ENCODE data around the gene FOXP4. TPM values are rescaled to one million over a fixed set of nuclear protein-coding genes. Genes with fewer than 3 reads are reported as not detected.
A peak's percentile ranks its signal among the peaks of the same experiment; 100 is the strongest.
"Not testable (repeated sequence)": the region's sequence is repeated elsewhere in the genome, so short reads cannot be mapped to it uniquely, and the experiment has no call there.

The FOXP4 gene
- total RNA-seq, 1 donor from 2014 or later: 41.9 TPM

- Mint-ChIP-seq H3K36me3 (ENCODE audit: low read depth, unreplicated experiment) (peaks cover 6% of the 10 kb centered on the region), H3K4me1 (ENCODE audit: low read depth, unreplicated experiment) (no peaks in the 10 kb centered on the region), H3K9me3 (ENCODE audit: unreplicated experiment) (peaks cover 23% of the 10 kb centered on the region), H3K27me3 (ENCODE audit: low read depth, unreplicated experiment) (peaks cover 12% of the 10 kb centered on the region), H3K4me3 (ENCODE audit: unreplicated experiment) (no peak overlapping the region), H3K27ac (ENCODE audit: unreplicated experiment) (no peak overlapping the region)
- Histone ChIP-seq H3K4me2 (ENCODE audit: low read length) (no peak overlapping the region), H3K27ac (ENCODE audit: low read depth, low read length) (no peak overlapping the region), H3K27me3 (ENCODE audit: insufficient read depth, low read length) (peaks cover 2% of the 10 kb centered on the region), H3K9me3 (ENCODE audit: insufficient read depth, low read depth, low read length) (peaks cover 2% of the 10 kb centered on the region), H3K4me3 (ENCODE audit: insufficient read depth, low read depth, low read length) (no peak overlapping the region), H2AFZ (ENCODE audit: low read depth, low read length) (no peak overlapping the region), H4K20me1 (ENCODE audit: insufficient read depth, low read length) (no peaks in the 10 kb centered on the region), H3K4me1 (ENCODE audit: insufficient read depth, low read length) (no peaks in the 10 kb centered on the region), H3K9ac (ENCODE audit: low read length) (no peak overlapping the region), H3K36me3 (ENCODE audit: insufficient read depth, low read length) (no peaks in the 10 kb centered on the region), H3K79me2 (ENCODE audit: insufficient read depth, low read length) (no peaks in the 10 kb centered on the region)
- DNase-seq (ENCODE audit: low read depth): no peak
- no peak for TF ChIP-seq CTCF (IDR thresholded peaks at IDR 0.05; ENCODE audit: insufficient read depth, low read depth, low read length)
- TF ChIP-seq EZH2 (IDR thresholded peaks at IDR 0.05; ENCODE audit: insufficient read depth, low read length): no peak
- no peak for FAIRE-seq
Measured at GRCh38 chr6:41614715-41615114, 68.5 kb downstream of the FOXP4 start.

- Histone ChIP-seq H3K36me3 (ENCODE audit: insufficient read depth, low read length) (no peaks in the 10 kb centered on the region), H3K4me1 (ENCODE audit: insufficient read depth, low read length) (no peaks in the 10 kb centered on the region), H3K27ac (ENCODE audit: low read depth, low read length) (no peak overlapping the region), H3K79me2 (ENCODE audit: insufficient read depth, low read length) (no peaks in the 10 kb centered on the region), H3K4me2 (ENCODE audit: low read length) (no peak overlapping the region), H3K27me3 (ENCODE audit: insufficient read depth, low read length) (peaks cover 2% of the 10 kb centered on the region), H3K9ac (ENCODE audit: low read length) (no peak overlapping the region), H4K20me1 (ENCODE audit: insufficient read depth, low read length) (no peaks in the 10 kb centered on the region), H3K9me3 (ENCODE audit: insufficient read depth, low read depth, low read length) (peaks cover 2% of the 10 kb centered on the region), H2AFZ (ENCODE audit: low read depth, low read length) (no peak overlapping the region), H3K4me3 (ENCODE audit: insufficient read depth, low read depth, low read length) (no peak overlapping the region)
- Mint-ChIP-seq H3K4me1 (ENCODE audit: low read depth, unreplicated experiment) (no peaks in the 10 kb centered on the region), H3K4me3 (ENCODE audit: unreplicated experiment) (peak overlapping the region; percentile 34), H3K36me3 (ENCODE audit: low read depth, unreplicated experiment) (peaks cover 6% of the 10 kb centered on the region), H3K9me3 (ENCODE audit: unreplicated experiment) (peaks cover 23% of the 10 kb centered on the region), H3K27ac (ENCODE audit: unreplicated experiment) (no peak overlapping the region), H3K27me3 (ENCODE audit: low read depth, unreplicated experiment) (peaks cover 12% of the 10 kb centered on the region)
- TF ChIP-seq EZH2 (IDR thresholded peaks at IDR 0.05; ENCODE audit: insufficient read depth, low read length) (no peak), CTCF (IDR thresholded peaks at IDR 0.05; ENCODE audit: insufficient read depth, low read depth, low read length) (no peak)
- no peak for FAIRE-seq
- DNase-seq (ENCODE audit: low read depth): no peak
Measured at GRCh38 chr6:41615311-41615710, 69.1 kb downstream of the FOXP4 start.

GRCh38 chr6:41618598-41618997, 72.4 kb downstream of the FOXP4 start:
- Mint-ChIP-seq H3K4me1 (ENCODE audit: low read depth, unreplicated experiment) (peaks cover 13% of the 10 kb centered on the region), H3K9me3 (ENCODE audit: unreplicated experiment) (peaks cover 9% of the 10 kb centered on the region), H3K4me3 (ENCODE audit: unreplicated experiment) (no peak overlapping the region), H3K27ac (ENCODE audit: unreplicated experiment) (no peak overlapping the region), H3K27me3 (ENCODE audit: low read depth, unreplicated experiment) (peaks cover 11% of the 10 kb centered on the region), H3K36me3 (ENCODE audit: low read depth, unreplicated experiment) (peaks cover 4% of the 10 kb centered on the region)
- Histone ChIP-seq H3K9me3 (ENCODE audit: insufficient read depth, low read depth, low read length) (peaks cover under 1% of the 10 kb centered on the region), H3K27ac (ENCODE audit: low read depth, low read length) (no peak overlapping the region), H3K4me1 (ENCODE audit: insufficient read depth, low read length) (no peaks in the 10 kb centered on the region), H3K27me3 (ENCODE audit: insufficient read depth, low read length) (peaks cover 2% of the 10 kb centered on the region), H3K79me2 (ENCODE audit: insufficient read depth, low read length) (no peaks in the 10 kb centered on the region), H2AFZ (ENCODE audit: low read depth, low read length) (no peak overlapping the region), H3K4me2 (ENCODE audit: low read length) (no peak overlapping the region), H3K36me3 (ENCODE audit: insufficient read depth, low read length) (no peaks in the 10 kb centered on the region), H3K4me3 (ENCODE audit: insufficient read depth, low read depth, low read length) (no peak overlapping the region), H4K20me1 (ENCODE audit: insufficient read depth, low read length) (no peaks in the 10 kb centered on the region), H3K9ac (ENCODE audit: low read length) (no peak overlapping the region)
- no peak for DNase-seq (ENCODE audit: low read depth)
- no peak for FAIRE-seq
- TF ChIP-seq CTCF (IDR thresholded peaks at IDR 0.05; ENCODE audit: insufficient read depth, low read depth, low read length) (no peak), EZH2 (IDR thresholded peaks at IDR 0.05; ENCODE audit: insufficient read depth, low read length) (no peak)

- not testable (repeated sequence) for H3K36me3 ChIP-seq (ENCODE audit: insufficient read depth, low read length); H3K4me3 ChIP-seq (ENCODE audit: insufficient read depth, low read depth, low read length); H3K4me3 Mint-ChIP-seq (ENCODE audit: unreplicated experiment); H3K27ac ChIP-seq (ENCODE audit: low read depth, low read length); H3K9ac ChIP-seq (ENCODE audit: low read length); H3K79me2 ChIP-seq (ENCODE audit: insufficient read depth, low read length); H3K9me3 Mint-ChIP-seq (ENCODE audit: unreplicated experiment); H3K36me3 Mint-ChIP-seq (ENCODE audit: low read depth, unreplicated experiment); H3K27me3 ChIP-seq (ENCODE audit: insufficient read depth, low read length); H3K27ac Mint-ChIP-seq (ENCODE audit: unreplicated experiment); H3K4me1 ChIP-seq (ENCODE audit: insufficient read depth, low read length); DNase-seq (ENCODE audit: low read depth); H3K4me2 ChIP-seq (ENCODE audit: low read length); H4K20me1 ChIP-seq (ENCODE audit: insufficient read depth, low read length); H2AFZ ChIP-seq (ENCODE audit: low read depth, low read length); H3K9me3 ChIP-seq (ENCODE audit: insufficient read depth, low read depth, low read length); FAIRE-seq; H3K27me3 Mint-ChIP-seq (ENCODE audit: low read depth, unreplicated experiment)
- peaks cover 13% of the 10 kb centered on the region for H3K4me1 Mint-ChIP-seq (ENCODE audit: low read depth, unreplicated experiment)
Measured at GRCh38 chr6:41619193-41619592, 73.0 kb downstream of the FOXP4 start.

Measured in astrocyte (in vitro differentiated cells and primary cell).